HK-2 (cell line): ENCODE results near the gene KNDC1.

ENCODE experiments used
- DNase-seq: peaks from one replicate; pipeline ENCODE4 v3.0.0-alpha.2; 2018; ENCODE audit not compliant: unreplicated experiment

Gene KNDC1

DNA sequence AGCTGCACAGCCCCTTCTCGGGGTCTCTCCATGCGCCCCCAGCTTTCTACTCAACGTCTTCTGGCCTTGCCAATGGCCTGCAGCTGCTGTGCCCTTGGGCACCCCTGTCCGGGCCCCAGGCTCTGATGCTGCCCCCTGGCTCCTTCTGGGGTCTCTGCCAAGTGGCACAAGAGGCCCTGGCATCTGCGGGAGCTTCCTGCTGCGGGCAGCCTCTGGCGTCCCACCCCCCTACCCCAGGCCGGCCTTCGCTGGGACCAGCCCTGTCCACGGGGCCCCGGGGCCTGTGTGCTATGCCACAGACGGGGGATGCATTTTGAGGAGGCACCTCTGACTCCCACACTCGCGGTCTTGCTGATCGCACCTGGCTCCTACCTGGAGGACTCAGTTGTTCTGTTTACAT is 80.0 kb downstream of the KNDC1 start:
- no peak for DNase-seq

DNA sequence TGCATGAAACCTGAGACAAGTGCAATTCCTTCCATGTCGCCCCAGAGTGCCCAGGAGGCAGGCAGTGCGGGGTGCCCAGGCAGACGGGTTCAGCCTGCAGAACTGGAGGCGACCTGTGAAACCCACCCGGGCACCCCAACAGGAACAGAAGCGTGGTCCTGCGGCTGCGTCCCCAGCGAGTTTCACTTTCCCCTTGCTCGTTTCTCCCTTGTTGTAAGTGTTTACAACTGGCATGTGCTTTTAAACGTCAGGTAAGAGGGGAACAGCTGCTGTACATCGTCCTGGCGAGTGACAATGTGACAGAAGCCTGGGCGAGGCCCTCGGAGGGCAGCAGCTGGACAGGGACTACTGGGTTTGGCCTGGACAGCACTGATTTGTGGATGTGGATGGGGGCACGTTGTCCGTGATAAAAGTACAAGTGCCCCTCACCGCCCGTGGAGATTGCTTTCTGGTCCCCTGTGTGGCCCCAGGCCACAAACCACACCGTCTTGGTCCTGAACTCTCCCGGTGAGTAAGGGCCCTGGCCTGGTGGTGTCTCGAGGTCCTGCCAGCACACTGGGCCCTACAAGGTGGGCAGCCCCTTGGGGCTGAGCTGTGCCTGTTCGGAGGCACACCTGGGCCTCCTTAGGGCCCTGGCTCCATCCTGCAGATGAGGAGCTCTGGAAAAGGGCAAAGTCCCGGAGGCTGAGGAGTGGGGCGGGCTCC is 81.6 kb downstream of the KNDC1 start:
- no peak for DNase-seq

DNA sequence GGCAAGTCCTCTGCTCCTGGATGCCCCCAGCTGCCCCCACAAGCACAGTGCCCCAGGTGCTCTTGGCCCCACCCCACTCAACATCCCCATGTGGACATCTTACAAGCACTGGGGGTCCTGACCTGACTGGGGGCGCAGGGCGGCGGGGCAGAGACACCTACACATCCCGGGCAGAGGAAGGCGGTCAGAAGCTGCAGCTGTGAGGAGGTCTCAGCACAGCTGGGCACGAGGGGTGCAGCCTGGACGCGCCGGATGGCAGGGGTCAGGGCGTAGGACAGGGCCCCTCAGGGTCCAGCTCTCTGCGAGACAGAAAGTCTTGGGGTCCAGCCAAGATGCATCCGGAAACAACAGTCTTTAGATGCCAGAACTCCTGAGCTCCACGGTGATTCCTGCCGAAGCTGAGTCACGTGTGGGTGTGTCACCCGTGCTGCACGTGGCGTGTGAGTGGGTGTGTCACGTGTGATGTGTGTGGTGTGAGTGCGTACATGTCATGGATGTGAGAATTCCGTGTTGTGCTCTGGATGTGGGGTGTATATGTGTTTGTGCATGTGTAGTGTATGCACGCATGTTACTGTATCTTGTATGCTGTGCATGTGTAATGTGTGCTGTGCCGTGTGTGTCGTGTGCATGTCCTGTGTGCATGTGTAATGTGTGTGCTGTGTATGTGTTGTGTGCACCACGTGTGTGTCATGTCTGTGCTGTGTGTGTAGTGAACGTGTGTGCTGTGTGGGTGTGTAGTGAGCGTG is 82.8 kb downstream of the KNDC1 start:
- DNase-seq: no peak

DNA sequence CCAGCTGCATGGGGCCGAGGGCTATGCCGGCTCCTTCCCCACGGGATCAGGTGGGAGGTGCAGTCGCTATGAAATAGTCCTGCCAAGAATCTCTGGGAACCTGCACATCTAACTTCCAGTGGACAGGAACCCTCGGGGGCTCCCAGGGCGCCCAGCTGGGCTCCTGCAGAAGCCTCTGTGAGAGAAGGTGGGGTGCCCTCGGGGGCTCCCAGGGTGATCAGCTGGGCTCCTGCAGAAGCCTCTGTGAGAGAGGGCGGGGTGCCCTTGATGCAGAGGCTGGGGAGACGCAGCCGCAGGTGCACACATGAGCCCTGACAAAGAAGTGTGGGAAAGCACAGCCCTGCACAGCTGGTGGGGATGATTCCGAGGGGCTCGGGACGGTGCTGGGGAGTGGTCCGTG is 83.6 kb downstream of the KNDC1 start:
- no peak for DNase-seq

DNA sequence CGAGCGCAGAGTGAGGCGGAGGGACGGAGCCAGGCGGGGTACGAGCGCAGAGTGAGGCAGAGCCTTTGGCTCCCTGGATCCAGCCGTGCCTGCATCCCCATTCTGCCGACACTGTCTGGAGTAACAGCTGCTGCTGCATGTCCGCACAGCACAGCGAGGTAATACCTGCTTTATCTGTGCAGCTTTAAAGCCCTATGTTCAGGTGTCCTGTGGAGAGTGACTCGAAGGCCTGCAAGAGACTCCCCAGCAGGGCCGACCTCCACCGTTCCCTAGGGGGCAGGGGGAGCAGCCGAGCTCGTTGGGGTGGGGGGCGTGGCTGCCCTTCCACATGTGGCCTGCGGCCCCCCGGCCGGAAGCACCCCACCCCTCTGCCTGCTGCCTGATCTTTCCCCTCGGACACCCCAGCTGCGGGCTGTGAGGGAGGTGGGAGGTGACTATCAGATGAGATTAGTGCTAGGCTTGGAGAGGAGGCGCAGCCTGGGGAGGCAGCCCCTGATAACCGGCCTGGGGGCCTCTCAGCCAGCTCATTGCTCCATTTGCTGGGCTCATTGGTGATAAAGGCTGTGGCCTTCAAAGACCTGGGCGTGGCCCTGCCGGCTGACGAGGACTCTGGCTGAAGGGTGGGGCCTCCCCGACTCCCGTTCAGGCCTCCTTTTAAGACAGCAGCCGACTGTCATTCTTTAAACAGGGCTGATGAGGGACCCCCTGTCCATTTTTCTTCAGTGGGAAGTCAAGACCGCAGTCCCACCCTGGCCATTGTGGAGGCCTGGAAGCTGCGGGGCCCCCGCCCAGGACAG is 85.6 kb downstream of the KNDC1 start:
- no peak for DNase-seq

DNA sequence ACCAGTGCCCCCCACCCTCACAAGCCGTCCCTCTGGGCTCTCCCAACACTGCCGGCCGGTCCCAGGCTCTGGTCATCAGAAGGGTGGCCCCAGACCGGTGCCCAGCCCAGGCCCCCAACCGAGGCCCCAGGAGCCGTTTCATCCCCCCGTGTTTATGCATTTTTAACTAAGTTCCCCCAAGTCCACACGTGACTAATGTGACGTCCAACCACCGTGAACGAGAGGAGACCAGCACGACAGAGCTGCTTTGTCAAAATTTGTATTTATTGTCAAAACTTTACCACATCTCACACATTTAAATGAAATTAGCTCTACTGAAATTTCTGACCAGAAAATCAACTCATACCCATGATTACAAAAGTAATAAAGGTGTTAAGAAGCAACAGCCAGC is 86.2 kb downstream of the KNDC1 start:
- DNase-seq: no peak

DNA sequence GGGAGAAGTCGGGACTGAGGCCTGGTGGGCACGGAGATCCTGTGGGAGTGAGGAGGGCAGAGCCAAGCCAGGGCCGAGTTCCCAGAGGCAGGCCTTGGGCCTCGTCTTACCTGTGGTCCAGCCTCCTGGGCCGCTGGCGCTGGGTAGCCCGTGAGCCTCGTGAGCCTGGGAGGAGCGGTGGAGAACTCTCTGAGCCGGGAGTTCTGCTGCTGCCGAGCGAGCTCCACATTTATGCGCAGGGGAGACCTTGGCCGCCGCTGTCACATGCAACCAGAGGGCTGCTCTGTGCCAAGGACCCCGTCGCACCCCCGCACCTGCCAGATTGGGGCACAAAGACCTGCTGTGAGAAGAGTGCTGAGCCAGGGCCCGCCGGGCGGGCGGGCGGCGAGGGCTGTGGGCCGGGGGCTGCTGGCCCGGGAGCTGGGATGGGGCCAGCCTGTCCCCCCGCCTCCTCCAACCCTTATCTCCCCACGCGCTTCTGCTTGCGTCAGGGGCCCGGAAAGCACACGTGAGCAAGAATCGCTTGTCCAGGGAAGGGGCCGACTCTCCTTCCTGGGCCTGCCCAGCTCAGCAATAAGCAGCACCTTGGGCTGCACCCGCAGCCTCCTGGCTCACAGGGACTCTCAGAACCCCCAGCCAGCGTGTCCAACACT is 87.8 kb downstream of the KNDC1 start:
- no peak for DNase-seq

DNA sequence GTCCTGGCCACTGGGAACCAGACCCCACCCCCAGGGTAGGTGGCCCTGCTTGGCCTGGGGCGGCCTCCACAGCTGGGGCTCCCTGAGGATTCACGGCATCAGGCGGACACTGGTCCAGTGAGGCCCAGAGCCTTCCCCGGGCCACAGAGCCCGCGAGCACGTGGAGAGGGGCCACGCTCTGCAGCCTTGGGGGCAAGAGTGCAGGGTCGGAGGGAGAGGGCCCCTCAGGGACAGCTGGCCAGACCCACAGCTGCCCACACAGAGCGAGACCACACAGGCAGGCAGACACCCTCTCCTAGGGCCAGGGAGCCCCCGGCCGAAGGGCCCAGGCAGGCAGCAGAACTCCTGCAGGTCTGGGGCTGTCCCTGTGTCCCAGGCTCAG is 88.3 kb downstream of the KNDC1 start:
- DNase-seq: no peak

DNA sequence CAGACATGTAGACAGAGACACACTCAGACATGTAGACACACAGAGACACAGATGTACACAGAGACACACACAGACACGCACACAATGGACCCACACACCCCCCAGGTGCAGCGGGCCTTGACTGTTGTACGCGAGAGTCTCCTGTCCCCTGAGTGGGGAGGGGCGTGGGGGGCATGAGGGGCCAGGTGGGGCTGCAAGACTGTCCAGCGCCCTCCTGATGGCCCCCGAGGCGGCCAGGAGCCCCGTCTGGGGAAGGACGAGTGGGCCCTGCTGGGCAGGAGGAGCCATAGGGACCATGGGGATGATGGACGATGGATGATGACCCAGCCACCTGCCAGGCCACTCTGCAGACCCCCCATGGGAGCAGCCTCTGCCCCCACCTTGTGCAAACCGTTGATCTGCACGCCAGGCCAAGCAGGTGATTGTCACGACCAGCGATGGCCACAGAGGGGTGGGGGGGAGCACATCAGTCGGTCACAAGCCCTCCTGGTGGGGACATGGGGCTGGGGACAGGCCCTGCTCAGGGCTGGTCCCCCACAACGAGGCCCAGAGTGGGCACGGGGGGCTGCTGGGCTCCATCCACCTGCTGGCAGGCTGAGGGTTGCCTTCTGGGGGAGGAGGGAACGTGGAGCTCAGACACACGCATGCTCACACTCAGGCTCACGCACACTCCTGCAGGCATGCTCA is 89.2 kb downstream of the KNDC1 start:
- DNase-seq: no peak

DNA sequence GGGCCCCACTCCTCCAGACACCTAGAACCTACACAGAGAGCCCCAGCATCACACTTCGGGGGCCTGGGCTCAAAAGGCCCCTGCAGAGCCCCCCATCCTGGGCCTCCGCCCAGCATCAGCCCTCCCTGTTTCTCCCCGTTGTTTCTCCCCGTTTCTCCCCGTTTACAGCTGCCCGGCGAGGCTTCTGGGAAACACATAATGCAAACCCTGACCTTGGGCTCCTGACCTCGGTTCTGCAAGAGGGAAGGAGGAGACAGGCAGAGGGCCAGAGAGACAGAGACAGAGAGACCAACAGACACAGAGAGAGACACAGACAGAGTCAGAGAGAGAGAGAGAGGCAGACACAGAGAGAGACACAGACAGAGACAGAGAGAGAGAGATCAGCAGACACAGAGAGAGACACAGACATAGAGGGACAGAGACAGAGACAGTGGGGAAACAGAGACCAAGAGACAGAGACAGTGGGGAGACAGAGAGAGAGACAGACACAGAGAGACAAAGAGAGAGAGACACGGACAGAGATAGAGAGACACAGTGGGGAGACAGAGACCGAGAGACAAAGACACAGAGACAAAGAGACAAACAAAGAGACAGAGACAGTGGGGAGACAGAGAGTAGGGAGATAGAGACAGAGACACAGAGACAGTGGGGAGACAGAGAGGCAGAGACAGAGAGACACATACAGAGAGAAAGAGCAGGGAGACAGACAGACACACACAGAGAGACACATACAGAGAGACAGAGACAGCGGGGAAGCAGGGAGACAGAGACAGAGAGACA is 90.1 kb downstream of the KNDC1 start:
- no peak for DNase-seq

DNA sequence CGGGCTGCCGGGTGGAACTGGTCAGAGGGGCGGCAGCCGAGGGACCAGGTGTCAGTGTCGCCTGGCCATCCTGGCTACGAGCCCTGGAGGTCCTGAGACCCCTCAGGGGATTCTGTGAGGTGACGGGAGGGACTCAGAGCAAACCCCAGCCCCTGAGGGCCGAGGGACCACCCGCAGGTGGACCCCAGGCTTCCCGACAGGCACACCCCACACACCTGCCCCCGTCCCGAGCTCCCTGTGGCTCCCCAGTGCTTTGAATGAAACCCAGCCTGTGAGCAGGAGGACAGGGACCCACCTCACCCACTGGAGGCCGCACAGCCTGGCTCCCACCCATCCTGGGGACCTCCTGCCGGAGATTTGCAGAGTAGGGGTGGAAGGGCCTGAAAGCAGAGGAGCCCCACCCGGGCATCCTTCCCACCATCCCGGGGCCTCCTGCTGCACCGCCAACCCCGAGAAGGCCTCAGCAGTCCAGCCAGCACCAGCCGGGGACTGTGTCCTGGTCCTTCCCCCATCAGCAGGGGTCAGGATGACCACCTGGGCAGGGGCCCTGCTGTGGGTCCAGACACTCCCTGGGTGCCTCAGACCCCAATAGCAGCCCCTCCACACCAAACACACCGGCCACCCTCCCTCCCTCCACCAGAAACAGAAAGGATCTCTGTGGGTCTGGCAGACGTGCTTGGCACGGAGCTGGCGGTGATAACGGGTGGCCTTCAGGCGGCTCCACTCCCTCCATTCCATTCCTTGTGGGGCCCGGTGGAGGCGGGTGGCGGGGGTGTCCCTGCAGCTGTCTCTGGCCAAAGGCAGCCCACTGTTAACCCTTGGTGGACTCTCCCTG is 91.6 kb downstream of the KNDC1 start:
- DNase-seq: no peak

DNA sequence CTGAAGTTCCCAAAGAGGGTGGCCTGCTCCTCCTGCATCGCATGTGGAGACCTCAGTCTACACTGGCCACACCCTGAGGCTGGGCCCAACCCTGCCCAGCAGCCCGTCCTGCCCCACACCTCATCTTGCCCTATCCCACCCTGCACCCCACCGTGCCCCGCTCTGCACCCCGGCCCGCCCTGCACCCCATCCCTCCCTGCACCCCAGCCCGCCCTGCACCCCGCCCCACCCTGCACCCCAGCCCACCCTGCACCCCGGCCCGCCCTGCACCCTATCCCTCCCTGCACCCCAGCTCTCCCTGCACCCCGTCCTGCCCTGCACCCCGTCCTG is 92.2 kb downstream of the KNDC1 start:
- no peak for DNase-seq

DNA sequence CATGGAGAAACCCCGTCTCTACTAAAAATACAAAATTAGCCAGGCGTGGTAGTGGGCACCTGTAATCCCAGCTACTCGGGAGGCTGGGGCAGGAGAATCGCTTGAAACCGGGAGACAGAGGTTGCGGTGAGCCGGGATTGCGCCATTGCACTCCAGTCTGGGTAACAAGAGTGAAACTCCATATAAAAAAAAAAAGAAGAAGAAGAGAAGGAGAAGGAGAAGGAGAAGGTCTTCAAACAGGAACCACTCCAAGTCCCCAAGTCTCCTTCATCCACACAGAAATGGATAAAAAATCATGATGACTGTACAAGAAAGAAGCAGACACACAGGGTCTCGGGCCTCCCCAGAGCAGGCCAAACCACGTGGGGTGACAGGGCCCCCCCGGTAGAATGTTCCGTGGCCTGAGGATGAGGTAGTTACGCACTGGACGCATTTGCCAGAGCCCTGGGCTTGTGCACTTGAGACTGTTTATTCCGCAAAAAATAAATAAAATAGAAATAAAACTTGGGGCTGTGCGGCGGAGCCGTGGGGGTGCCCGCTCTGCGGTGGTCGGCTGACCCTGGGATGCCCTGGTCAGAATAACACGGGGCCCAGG is 93.4 kb downstream of the KNDC1 start:
- DNase-seq: no peak

DNA sequence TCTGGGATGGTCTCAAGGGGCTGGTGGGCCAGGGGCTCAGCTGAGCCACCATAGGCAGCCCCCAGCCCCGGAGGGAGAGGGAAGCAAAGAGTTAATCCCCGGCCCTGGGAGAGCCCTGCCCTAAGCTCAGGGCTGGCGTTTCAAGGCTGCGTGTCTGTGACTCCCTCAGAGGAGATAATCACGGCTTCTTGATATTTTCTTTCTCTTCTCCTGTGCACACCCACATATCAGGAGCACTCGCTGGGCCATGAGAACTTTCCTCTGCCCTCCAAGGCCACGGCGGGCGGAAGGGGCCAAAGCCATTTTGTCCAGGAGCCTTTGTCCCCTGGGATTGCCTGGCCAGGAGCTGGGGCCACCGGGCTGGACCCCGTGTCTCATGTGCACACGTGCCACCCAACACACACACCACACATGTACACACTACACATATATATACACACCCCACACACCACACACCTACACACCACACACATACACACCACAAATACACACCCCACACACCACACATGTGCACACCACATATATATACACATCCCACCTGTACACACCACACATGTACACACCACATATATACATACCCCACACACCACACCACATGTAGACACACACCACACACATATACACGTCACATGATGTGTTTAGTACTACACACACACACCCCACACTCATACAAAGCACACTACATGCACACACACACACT is 94.6 kb downstream of the KNDC1 start:
- DNase-seq: no peak

DNA sequence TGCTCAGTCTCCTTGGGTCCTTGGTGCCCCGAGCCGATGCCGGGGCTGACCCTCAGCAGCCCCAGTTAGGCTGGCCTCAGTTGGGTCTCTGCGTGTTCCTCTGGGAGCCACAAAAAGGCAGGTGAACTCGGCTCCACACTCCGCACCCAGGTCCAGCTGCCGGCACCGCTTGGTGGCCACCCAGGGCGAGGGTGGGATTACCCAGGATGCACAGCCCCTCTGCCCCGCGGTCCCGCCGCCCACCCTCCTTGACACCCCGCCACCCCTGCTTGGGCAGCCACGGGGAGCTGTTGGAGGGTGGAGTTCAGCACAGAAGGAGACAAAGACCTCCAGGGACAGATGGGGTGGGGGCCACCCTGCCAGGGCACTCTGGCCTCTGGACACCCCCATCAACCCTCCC is 95.3 kb downstream of the KNDC1 start:
- no peak for DNase-seq

DNA sequence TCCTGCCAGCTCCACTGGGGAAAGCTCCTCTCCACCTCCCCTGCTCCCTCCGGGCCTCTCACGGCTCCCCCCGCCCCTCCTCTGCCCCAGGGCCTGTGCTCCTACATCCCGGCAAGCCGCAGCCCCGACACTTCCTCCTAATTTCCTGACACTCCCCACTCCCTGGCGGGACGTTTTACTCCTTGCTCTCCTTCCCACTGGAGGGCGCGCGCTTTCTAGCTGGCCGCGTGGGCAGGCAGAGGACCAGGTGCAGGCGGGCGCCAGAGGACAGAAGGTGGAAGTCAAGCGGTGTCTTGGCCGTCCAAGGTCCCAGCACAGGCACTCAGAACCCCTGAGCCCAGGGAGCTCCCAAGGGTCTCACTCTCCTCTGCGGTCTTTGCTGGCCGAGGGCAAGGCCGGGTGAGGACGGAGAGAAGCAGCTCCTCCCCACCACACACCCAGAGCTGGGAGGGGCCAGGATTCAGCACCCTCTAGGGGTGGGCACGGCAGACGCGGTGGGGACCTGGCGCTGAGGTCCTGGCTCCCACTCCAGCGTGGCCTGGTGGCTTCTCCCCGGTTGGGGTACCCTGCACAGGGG is 97.6 kb downstream of the KNDC1 start:
- DNase-seq: no peak

DNA sequence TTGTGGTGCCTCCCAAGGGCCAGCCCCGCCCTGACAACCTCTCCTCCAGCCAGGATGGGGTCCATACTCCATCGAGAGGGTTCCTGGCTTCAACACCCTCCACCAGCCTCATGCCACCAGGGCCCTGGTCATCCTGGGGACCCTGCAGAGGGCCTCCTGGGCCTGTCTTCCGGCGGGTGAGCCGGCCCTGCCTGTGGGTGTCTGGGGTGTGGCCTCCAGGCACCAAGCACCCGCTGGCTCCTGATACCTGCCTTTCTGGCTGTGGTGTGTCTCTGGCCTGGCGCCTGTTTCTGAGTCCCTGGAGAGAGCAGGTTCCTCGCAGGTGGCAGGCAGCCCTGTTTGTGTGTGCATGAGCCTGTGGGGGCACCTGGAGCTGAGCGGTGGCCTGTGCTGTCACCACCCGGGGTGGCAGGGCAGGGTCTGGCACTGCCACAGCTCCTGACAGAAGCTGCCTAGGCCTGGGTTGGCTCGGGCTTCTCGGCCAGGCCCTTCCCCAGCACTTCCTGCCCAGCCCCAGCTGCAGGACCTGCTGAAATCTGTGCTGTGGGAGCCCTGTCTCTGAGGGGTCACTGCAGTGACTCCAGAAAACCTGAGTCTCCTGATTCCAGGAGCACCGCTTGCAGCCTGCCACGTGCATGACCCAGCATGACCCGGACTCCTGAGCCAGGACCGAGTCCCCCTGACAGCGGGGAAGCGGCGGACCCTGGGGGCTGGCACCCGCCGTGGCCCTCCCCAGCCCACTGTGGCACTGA is 98.2 kb downstream of the KNDC1 start:
- no peak for DNase-seq
